GOT3 (cell line): ENCODE results near the gene ELK4.
"Not testable (repeated sequence)": the region's sequence is repeated elsewhere in the genome, so short reads cannot be mapped to it uniquely, and the experiment has no call there.

ENCODE experiments used
- DNase-seq: peaks from one replicate; lab custom pipeline; 2025; ENCODE audit warnings: mixed read lengths; lab: John Stamatoyannopoulos, UW

The ELK4 gene

DNA sequence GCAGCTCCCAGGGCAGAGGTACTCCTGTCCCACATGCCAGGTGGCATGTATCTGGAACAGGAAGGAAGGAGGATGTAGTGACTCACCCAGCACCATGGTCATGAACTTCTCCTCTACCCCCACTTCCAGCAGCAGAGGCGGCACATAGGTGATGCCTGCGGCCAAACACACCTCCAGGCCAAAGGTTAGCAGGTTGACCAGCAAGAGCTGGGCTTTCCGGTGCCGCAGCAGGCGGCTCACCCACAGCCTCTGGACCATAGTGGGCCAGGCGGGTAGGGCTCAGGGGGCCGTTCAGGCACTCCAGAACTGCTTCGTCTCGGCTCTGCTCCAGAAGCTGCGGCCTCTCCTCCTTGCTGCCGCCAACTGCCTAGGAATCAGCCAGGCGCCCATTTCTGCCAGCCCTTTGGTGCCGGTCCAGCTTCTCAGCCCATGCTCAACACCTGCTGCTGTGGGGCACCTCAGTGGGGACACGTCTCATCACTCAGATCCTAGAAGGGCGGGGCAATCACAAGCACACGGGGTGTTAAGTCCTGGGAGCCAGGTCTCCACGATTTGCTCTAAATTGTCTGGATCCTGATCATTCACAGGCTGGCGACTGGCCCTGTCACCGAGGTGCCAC lies 32.7 kb upstream of the ELK4 start:
- no peak for DNase-seq

GRCh38 chr1:205663286-205663936 lies 31.6 kb upstream of the ELK4 start:
- no peak for DNase-seq

- DNase-seq, result no peak
These were observed 31.0 kb upstream of the ELK4 start for GRCh38 chr1:205662791-205663190.

DNA sequence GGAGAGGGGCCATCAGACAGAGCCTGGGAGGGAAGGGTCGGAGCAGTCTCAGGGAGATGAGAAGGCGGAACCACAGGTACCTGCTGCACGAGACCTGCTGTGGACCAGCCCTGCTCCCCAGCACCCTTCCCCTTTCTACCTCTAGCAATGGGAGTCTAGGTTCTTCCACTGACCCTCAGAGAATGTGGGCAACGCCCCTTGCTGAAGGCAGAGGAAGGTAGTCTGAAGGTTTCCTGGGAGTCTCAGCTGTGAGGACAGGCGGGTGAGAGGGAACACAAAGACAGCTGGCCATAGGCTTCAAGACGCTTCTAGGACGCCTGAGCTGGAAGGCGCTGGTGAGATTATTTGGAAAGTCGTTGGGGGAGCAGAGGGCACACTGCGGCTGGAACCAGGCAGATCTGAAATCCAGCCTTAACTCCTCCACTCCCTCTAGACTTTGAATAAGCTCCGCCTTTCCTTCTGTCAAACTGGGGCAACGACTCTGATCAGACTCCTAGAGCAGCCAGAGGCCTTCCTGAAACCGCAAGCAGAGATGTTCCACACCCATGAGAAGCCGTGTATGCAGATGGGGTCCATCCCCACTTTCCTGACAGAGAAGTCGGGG lies 30.4 kb upstream of the ELK4 start:
- DNase-seq, result no peak

GRCh38 chr1:205661429-205662134 lies 29.8 kb upstream of the ELK4 start:
- DNase-seq, result no peak

DNA sequence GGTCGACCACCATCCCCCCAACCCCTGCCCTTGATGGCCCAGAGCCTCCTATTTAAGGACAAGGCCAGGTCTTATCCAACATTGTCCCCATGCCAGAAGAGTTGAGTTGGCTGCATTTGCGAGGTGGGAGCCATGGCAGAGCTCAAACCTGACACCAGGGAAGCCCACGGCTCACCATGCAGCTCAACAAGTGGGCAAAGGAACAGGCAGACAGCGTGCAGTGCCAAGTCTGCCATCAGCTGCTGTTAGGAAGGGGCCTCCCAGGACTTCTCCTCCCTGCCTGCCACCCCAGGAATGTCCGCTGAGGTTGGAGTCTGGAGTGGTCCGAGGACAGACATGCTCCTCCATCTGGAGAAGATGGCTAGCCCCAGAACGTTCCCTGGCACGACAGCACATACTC lies 28.6 kb upstream of the ELK4 start:
- no peak for DNase-seq

DNA sequence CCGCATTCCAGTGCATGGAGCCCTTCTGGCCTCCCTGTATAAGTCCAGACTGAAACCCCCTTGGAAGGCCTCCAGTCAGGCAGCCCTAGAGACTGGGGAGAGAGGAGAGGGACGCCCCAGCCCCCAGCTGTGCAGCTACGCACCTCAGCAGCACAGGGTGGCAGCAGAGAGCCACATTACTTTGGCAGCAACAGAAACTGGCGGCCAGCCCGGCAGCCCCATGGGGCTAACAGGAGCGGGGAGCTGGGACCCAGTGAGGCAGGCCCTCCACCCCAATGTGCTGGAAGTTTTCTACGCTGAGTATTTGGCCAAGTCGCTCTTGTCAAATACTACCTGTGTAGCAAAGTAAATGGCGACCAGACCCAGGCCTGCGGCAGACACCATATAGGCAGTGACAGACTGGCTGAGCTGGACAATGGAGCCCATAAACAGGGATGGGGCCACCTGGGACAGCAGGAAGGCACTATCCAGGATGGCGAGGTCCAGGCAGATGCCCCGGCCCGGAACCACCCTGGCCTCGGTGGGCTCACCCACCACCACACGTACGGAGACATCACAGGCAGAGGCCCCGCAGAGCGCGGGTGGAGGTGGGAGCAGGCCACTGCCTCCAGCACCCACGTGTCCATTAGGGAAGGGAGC lies 27.3 kb upstream of the ELK4 start:
- DNase-seq, result peak; percentile 16

DNA sequence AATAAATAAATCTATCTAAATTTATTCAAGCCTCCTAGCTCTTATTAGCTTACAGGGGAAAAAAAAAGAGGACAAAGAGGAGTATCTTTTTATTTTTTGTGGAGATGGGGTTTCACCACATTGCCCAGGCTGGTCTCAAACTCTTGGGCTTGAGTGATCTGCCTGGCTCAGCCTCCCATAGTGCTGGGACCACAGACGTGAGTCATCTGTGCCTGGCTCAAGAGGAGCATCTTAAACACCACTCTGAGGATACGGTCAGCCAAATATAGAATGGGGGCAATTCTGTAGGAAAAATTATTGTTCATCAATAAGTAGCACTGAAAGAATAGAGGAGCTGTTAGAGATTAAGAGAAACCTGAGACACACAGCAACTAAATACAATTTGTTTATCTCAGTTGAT lies 24.4 kb upstream of the ELK4 start:
- DNase-seq, result no peak

DNA sequence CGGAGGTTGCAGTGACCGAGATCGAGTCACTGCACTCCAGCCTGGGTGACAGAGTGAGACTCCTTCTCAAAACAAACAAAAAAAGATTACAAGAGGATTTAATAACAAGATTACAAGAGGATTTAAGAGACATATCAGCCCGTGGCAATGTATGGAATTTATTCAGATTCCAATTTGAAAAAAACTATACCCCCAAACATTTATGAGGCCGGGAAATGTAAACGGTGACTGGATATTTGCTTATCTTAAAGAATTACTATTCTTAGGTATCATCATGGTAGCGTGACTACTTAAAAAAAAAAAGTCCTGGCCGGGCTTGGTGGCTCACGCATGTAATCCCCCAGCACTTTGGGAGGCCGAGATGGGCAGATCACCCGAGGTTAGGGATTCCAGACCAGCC lies 21.2 kb upstream of the ELK4 start:
- DNase-seq, result no peak

GRCh38 chr1:205650241-205650640 lies 18.4 kb upstream of the ELK4 start:
- no peak for DNase-seq

DNA sequence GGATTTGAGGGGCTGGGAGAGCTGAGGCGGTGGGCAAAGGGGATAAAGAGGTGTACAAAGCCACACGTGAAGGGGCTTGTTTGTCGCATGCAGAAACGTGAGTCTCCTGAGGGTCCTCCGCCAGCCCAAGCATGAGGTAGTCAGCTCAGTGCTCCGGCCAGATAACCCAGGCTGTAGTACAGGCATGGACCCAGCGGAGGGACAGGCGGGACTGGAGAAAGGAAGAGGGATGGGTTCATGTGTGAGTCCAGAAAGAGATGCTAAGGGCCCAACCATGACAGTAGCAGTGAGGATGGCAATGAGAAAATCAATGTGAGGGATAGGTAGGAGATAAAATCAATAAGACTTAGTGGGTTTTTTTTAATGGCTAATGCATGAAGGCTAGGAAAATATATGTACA lies 13.7 kb upstream of the ELK4 start:
- DNase-seq, result no peak

GRCh38 chr1:205642679-205643307 lies 11.0 kb upstream of the ELK4 start:
- DNase-seq, result no peak

GRCh38 chr1:205639567-205639966 lies 7.8 kb upstream of the ELK4 start:
- no peak for DNase-seq

GRCh38 chr1:205637854-205638468 lies 6.2 kb upstream of the ELK4 start:
- DNase-seq, result no peak

GRCh38 chr1:205636732-205637131 lies 4.9 kb upstream of the ELK4 start:
- no peak for DNase-seq

DNA sequence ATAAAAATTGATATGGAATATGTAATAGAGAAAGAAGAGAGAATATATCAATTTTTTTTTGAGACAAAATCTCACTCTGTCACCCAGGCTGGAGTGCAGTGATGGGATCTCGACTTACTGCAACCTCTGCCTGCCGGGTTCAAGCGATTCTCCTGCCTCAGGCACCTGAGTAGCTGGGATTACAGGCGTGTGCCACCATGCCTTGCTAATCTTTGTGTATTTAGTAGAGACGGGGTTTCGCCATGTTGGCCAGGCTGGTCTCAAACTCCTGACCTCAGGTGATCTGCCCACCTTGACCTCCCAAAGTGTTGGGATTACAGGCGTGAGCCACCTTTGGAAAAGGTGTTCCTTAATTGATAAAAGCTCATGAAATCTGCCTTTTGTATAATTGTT lies 4.3 kb upstream of the ELK4 start:
- DNase-seq, result not testable (repeated sequence)

DNA sequence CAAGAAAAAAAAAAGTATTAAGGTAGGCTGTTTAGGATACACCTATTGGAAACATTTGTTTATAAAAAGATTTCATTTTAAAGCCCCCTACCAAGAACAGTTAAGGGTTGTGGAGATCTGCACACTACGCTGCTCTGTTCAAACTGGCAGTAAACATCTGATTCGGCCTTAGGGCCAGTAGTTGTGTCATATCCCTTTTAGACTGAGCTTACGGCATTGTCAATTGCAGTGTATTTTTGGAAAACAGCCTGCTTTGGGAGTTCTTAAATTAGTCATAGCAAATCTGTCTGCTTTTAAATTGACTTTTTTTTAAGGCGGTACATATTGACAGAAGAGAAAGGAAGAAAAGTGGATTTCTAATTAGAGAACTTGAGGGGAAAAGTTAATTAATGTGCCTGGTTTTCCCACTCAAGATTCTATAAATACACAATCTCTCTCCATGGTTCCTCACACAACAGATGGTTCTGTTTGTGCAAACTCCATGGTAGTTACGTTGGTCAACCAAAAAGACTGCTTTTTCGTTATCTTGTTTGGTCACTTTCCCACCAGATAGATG lies 1.7 kb upstream of the ELK4 start:
- DNase-seq, result no peak

GRCh38 chr1:205632669-205633169 lies 908 bp upstream of the ELK4 start:
- DNase-seq, result no peak

GRCh38 chr1:205631010-205631767 lies 622 bp downstream of the ELK4 start:
- peak; percentile 33 for DNase-seq

DNA sequence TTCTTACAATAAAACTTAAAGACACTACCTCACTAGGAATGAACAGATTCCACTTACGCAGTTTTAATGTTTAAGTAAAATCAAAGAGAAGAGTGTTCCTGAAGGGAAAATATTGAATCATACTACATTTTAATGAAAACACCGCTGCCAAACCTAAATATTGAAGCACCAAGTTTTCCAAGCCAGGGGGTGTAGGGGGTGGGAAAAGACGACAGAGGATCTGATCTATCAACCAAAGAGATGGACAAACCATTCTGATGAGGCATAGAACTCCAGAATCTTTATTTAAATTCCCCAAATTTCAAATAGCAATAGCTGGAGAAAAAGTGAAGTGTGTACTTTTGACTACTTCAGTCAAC lies 1.2 kb downstream of the ELK4 start:
- DNase-seq, result no peak
